22Rv1 (cell line): ENCODE data around the gene ABHD12.

ENCODE experiments used
- CTCF ChIP-seq: fragments of 450-650 bp; IDR thresholded peaks from 2 replicates; pipeline ENCODE4 v1.5.1; 2017; ENCODE audit warnings: mild to moderate bottlenecking
- ZFX ChIP-seq: fragments of 450-650 bp; IDR thresholded peaks from 2 replicates; pipeline ENCODE4 v1.6.1; 2017; ENCODE audit warnings: antibody characterized with exemption, borderline replicate concordance

GRCh38 chr20:25254571-25254970 lies 136.1 kb downstream of the ABHD12 start:
- TF ChIP-seq CTCF (no peak), ZFX (no peak)
